Amniotic epithelial cell (primary cell): ENCODE data around the gene ABCC8.

ENCODE experiments used
- DNase-seq: peaks from one replicate; pipeline ENCODE4 v3.0.0-alpha.2; 2010; ENCODE audit warnings: low read depth

Gene ABCC8

DNA sequence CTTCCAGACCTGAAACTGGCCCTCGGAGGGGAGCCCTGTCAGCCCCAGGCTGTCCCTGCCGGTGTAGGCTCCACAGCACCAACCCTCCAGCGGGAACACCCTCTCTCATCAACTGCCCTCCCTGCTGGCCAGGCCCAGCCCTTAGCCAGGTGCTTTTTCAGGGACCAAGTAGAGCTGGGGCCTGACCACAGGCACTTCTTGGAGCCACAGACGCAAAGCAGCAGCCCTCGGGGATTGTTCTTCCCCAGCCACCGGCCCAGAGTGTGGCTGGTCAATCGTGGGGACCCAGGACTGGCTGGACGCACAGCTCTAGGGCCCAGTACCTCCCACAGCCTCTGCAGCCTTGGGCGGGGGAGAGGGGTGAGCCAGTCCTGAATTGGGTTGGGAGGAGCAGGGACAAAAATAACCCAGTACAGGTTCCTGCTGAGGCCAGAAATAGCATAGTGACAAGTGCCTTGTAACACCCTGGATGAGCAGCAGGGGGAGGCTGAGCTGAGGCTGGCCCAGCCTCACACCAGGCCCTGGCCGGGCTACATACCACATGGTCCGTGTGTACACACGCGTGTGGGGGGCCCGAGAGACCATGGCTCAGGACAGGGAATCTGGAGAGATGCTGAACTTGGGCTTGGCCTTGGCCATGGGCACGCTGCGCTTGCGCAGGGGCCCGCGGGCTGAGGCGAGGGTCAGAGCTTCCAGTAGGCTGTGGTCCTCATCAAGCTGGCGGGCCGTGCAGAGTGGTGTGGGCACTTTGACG is 90.1 kb downstream of the ABCC8 start:
- peak; percentile 31 for DNase-seq

DNA sequence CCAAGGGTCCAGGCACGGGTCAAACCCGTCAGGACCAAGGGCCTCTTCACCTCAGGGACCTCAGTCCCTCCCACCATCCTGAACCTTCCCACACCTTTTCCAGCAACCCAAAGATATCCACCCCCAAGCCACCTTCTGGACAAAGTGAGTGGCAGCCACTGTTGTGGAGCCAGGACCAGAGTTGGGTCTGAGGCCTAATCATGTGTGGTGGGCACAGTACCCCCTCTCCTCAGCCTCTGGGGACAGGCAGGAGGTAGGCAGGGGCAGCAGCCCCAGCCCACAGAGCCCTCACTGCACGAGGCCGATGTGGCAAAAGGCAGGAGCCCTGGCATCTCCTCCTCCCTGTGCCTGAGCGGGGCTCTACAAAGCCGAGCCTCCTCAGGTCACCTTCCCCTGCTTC is 90.7 kb downstream of the ABCC8 start:
- no peak for DNase-seq

DNA sequence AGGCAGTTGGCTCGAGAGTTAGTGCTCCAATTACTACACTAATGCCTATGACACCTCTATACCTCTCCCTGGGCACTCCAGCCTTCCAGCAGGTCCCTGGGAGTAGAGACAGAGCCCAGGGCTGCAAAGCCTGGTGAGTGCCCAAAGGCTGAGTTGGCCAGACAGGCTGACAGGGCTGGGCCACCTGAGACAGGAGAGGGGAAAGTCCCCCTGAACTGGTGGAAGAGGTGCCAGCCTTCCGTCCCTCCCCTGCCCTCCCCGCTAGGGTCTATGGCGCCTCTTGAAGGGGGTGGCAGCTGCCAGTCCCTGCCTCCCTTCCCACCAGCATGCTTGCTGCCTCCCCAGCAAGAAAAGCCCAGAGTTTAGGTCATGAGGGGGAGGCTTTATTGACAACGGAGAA is 91.2 kb downstream of the ABCC8 start:
- DNase-seq, result no peak

DNA sequence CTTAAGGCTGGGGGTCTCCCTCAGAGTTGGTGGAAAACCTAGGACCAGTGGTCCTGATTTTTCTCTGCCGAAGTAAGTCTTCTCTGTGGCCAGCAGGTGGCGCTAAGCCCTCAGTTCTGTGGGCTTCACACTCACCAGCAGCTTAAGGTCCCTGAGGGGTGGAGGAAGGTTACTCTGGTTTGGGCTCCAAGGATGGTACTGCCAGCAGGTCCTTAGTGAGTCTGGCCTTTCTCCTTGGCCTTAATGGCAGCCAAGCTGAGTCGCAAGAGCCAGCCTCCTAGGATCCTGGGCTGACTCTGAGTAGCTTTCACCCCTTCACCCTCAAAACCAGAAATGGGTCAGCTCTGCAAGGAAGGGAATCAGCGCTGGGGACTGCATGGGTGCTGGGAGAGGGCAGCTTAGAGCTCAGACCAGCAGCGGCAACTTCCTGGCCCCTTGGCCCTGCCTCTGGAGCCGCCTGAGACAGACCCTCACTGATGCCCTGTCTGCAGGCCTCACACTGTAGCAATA is 92.6 kb downstream of the ABCC8 start:
- DNase-seq, result peak; percentile 70

DNA sequence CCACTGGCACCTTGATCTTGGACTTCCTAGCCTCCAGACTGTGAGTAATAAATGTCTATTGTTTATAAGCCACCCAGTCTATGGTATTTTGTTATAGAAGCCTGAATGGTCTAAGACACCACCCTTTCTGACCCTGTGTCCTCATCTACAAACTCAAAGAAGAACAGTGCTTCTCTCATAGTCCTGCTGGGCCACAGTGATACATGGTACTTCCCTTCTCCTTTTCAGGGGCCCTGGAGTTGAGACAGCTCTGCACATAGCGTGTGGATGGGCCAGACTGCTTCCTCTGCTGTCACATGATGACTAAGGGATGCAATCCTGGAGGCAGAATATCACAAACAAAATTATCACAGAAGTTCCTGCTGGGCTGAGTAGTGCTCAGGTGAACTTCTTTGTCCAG is 93.2 kb downstream of the ABCC8 start:
- no peak for DNase-seq

DNA sequence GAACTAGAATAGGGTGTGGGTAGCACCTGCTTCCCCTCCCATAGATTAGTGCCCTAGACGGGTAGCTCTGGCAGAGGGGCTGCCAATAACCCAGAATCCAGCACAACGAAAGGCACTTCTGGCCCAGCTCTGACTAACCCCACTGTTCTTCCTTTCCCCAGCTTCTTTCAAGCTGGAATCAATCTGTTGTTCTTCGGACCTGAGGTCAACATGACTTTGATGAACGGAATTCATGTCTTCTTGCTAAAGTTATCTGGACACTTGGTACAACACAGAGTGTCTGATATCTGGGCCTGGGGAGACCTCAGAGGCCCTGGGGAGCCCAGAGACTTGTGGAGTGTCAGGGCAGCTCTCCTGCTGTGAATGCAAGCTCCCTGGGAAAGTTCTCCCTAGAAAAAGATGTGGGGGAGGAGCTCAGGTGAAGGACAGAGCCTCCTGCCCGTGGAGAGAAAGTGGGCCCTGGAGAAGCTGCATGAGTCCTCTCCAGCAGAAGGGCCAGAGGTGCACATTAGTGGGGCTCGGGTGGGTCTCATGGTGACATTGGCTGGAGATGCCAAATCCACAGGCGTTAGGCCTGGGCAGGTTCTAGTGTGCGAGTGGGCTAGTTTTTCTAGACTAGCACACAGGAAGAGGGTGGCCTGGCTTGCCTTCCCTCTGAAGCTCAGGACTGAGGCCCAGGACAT is 94.5 kb downstream of the ABCC8 start:
- peak; percentile 27 for DNase-seq

DNA sequence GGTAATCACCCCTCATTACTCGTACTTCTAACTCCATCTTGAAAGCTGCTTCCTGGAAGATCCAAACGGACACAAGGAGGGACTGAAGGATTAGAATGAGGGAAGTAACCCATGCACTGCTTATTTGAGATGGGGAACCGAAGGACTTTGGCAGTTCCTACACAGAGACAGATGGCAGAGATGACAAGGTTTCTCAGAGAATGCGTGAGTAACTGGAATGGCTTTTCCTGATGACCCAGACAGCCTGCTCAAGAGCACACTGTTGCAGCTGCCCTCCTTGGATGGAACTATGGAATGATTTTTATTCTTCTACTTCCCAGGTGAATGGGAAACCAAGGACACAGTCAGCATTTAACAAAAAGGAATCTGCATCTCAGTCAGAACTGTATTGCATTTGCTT is 95.5 kb downstream of the ABCC8 start:
- DNase-seq, result peak; percentile 22

DNA sequence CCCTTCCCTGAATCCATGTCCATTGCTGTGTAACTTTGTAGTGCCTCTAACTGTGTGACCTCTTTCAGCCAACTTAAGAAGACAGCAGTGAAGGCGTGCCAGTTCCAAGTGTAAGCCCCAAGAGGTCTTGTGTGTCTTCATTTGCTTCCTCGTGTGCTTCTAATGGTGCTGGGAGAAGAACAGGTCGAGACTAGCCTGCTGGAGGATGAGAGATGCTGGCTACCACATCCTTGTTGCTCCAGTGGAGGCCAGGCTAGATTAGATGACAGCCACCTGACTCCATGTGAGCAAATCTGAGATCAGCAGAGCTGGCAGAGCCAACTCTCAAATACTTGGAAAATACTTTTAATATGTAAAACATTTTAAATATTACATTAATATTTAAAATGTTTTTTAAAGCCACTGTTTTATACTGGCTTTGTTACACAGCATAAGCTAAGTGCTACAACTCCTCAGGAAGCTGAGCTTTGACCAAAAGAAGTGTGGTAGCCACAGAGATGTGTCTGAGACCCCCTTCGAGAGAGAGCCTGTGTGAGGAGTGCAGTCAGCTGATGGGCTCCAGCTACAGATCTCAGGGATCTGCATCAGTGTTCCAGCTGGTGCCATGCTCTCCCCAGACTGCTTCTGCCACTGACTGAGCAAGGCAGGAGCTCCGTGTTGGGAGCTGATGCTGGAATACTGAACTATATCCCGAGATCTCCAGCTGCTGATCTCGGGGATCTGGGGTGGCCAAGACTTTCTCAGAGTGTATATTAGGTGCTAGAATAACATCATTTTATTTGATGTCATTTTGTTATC is 97.1 kb downstream of the ABCC8 start:
- no peak for DNase-seq

DNA sequence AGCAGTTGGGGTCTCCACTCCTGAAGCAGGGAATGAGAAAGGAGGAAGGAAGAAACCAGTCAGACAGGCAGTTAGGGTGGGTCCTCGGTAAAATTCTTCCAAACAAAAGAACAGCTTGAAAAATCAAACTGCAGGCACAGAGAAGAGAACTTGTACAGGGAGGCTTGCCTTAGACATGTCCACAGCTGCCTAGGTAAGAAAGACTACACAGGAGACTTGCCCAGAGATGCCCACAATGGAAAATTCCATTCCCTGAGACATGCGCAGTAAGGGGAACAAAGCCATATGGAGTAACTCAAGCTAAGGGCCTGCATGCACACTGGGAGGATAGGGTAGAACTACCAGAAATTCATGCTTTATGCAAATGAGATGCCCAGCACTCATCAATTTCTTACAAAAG is 98.0 kb downstream of the ABCC8 start:
- no peak for DNase-seq

DNA sequence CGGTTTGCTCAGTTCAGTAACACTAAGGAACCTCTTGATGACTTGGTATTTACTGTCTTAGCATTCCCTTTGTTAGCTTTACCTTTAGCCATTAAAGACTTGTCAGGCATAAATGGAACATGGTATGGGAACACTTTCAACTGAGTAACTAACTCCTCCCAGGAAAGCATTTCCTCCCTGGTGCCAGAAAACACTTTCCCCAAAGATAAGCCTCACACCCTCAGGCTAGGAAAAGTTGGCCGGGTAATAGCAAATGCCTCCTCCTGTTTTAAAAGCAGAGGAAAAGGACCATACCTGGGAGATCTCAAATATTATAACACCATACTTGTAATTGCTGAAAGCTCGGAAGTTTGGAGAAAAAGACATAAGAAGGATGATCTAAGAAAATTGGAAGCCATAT is 100.2 kb downstream of the ABCC8 start:
- DNase-seq, result no peak

DNA sequence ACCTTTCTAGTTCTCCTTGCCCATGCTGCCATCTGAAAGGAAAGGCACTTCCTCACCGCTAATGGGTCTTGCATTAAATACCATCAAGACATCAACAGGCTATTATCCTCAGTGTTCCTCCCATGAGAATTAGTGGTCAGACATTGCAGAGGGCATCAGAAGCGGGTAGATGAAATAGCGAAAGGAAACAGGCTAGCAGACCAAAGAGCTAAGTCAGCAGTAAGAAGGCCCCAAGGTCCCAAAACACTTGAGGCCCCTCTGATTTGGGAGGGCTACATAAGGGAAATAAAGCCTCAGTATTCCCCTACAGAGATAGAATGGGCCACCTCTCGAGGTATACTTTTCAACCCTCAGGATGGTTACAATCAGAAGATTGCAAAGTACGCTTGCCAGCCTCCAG is 101.1 kb downstream of the ABCC8 start:
- DNase-seq, result no peak

DNA sequence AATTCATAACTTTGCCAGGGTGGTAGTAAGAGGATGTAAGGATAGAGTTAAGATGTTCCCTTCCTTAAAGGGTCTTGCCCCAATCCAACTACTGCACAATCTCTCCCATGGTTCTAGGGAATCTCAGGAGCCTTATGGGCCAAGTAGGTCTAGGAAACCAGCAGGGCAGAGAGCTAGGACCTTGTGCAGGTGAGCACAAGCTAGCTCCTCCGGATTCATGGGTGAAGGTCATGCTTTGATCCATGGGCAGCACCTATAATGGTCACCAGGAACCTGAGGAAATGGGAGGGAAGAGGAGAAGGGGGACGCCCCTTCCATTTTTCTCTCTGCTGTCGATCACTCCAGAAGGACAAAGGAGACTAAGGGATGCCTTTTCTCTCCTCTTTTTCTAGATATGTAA is 105.0 kb downstream of the ABCC8 start:
- DNase-seq, result peak; percentile 80

DNA sequence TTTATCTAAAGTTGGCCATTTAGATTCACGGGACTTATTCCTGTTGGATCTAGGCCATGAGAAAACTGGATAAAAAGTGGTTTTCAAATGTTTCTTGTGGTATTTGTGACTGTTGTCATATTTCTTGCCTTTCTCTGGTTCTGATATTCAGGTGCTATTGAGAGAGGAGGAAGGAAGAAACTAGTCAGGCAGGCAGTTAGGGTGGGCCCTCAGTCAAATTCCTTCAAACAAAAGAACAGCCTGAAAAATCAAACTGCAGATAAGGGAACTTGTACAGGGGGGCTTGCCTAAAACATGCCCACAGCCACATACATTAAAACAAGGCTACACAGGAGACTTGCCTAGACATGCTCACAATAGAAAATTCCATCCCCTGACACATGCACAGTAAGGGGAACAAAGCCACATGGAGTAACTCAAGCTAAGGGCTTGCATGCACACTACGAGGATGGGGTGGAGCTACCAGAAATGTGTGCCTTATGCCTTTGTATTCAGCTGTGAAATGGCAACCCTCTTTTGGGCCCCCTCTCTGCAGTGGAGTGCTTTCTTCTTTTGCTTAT is 106.9 kb downstream of the ABCC8 start:
- no peak for DNase-seq

DNA sequence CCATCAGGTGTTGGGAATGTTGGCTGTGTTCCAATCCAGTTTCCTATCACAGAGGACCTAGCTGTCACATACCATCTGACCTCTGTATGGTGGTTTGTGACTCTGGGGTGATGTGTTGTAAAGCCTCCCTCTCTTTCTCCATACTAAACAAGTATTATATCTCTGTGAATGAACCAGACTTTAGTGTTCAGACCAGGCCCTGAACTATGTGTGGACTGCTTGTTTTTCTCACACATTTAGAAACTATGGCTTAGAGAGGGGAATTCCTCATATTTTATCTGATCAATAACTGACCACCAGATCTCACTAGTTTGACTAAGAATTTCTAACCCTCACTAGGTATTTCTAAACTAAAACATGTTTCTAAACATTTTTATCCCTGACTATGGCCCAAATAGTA is 107.6 kb downstream of the ABCC8 start:
- no peak for DNase-seq

DNA sequence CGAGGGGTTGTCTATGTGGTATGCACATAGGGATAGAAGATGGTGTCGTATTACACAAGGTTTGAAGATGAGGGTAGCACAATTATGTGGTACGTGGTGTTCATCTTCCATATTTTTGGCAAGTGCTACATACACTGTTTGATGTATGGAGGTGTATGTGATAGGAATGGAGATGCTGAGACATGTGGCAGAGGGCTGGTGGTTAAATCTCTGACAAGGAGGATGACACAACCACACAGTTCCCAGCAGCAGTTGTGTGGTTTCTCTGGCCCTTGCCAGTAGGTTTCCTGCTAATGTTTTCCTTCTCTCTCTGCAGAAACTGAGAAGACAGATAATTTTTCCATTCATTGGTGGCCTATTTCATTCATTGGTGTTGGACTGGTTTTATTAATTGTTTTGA is 108.1 kb downstream of the ABCC8 start:
- DNase-seq, result no peak

DNA sequence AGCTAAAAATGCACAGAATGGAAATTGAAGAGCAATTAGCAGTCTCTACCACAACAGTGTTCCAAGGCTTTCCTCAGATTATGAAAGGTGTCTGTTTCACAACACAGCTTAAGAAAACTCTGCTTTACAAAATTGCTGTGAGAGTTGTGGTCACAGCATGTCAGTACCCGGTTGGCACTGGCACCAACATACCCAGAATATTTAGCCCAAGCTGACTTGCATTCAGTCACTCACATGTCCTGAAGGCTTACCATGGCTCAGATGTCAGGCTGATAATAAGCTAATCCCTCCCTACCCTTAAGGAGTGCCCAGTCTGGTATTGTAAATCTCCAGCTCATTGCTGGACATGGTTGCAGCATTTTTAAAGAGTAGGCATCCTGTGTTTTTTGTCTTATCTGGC is 110.2 kb downstream of the ABCC8 start:
- peak; percentile 58 for DNase-seq

DNA sequence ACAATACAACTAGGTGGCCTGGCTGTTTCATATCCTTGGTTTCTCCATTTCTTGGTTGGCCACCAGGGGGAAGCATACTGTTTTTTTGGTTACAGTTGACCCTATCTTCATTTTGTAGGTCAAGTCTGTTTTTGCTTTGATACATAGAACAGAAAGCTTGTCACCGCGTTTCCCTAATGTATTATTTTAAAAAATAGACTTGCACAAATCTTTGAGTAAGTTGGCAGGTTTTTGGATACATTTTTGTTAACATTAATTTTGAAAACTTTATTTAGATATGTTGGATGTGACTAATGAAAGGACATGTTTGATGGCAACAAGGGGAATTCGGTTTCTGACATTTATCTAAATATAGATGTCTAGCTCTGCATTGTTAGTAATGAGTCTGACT is 122.0 kb downstream of the ABCC8 start:
- DNase-seq, result peak; percentile 70

DNA sequence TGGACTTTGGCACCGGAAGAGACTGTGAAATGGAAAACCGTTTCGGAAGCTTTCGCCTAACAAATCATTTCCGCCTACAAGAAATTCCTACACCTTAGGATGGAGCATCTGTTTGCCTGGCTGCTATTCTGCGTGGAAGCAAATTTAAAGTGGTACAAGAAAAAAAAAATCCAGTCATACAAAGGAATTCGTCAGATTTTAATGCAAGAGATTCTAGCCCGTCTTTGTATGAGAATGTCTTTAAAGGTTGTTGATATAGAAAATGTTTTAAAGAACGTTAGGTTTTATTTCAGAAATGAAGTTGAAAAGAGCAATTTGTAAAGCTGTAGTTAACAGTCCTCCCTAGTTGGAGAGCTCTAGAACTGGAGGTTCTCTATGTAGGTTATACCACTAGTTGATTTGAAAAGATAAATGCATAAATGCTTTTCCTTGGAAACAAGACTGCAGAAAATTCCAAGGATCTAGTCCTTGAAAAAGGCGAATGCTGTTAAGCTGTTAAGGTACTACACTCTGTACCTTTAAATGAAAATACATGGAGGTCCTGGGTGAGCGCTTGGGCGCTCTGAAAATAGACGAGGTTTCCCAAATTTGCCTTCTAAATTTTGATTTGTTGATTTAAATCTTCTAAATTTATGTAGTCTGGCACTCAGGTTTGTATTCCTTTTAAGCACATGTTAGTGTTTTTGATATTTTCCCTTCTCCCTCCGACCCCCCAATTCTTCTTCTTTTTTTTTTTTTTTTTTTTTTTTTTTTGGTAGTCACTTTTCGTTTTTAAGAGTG is 122.6 kb downstream of the ABCC8 start:
- no peak for DNase-seq

DNA sequence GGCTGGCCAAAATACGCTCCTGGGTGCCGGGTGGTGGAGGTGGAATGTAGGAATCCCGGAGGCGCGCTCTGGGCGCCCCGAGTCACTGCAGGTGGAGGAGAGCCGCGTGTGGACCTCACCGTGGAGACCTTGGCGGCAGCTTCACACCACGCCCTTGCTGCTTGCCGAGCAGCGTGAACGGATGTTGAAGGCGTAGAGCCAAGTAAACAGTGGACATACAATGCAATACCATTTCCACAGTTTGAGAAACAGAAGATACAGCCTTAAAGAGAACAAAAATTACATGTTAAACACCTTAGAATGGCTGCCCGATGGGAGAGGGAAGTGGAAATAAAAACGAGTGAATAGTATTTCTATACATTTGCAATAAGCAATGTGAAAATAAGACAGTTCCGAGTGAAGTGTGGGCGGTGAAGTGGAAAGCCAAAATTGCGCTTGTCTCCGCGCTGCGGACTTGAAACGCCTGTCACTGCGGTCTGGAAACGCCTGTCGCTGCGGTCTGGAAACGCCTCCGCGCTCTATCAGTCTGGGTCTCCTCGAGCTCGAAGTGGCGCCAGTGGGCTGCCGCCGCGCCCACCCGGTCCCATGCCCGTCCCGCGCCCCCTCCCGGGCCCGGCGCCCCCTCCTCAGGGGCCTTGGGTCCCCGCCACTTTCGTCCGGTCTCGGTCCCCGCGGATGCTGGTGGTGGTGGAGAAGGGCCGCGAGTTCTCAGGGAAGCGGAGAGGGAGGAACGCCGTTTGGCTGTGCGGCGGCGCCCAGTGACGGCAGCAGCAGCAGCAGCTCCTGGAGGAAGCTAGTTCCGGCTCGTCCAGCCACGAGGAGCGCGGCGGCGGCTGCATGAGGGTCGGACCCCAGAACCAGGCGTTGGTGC is 123.5 kb downstream of the ABCC8 start:
- peak; percentile 71 for DNase-seq

DNA sequence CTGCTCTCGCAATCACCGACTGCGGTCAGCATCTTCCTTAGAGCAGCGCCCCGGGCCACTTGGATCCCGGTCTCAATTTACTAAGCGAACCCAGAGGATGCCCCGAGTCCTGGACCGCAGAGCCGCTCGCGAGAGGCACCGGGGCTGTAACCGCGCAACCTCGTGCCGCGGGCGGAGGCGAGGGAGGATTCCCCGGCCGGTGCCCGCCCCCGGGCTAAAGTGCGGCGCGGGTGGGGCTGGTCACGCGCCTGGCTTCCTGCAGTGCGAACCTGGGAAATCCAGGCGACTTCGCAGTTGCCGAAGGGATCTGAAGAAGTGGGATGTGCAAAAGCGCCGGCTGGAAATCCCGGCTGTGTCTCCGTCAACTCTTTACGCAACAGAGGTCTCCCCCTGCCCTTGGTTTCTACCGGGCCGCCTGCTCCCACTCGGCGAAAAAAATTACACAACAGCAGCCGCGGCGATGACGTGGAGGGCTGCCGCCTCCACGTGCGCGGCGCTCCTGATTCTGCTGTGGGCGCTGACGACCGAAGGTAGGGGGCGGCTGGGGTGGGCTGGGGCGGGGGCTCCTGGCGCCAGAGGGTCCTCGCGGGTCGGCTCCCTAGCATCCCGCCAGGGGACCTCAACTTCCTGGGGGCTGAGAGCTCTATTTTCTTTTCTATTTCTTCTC is 125.0 kb downstream of the ABCC8 start, which contains the start of gene NCR3LG1:
NCR3LG1 (plus strand) TSS at position 291 of the 667 bp plus-strand sequence; CDS start at position 461, 170 bp downstream.
- peak; percentile 85 for DNase-seq
